HUES64 (cell line): Measurements from ENCODE around the gene TSSK2.
A peak's percentile ranks its signal among the peaks of the same experiment; 100 is the strongest.

ENCODE experiments used
- H3K27ac ChIP-seq: 2 replicates; pipeline ENCODE4 v1.7.0; 2013; ENCODE audit warnings: low read depth, low read length, inconsistent platforms
- H3K27me3 ChIP-seq: 2 replicates; pipeline ENCODE4 v1.6.1; 2013; ENCODE audit warnings: mild to moderate bottlenecking, low read length; ENCODE audit not compliant: insufficient read depth
- H3K36me3 ChIP-seq: 2 replicates; pipeline ENCODE4 v1.6.1; 2013; ENCODE audit warnings: mild to moderate bottlenecking, low read length; ENCODE audit not compliant: insufficient read depth
- H3K4me1 ChIP-seq: 2 replicates; pipeline ENCODE4 v1.6.1; 2013; ENCODE audit warnings: mild to moderate bottlenecking, low read length, moderate library complexity; ENCODE audit not compliant: insufficient read depth
- H3K4me3 ChIP-seq: 2 replicates; pipeline ENCODE4 v1.5.1; 2013; ENCODE audit warnings: mild to moderate bottlenecking, low read length, moderate library complexity
- H3K9ac ChIP-seq: 2 replicates; pipeline ENCODE4 v1.6.1; 2013; ENCODE audit warnings: mild to moderate bottlenecking, low read depth, low read length
- H3K9me3 ChIP-seq: 2 replicates; pipeline ENCODE4 v1.6.1; 2013; ENCODE audit warnings: low read depth, low read length; ENCODE audit not compliant: insufficient read depth
- WGBS: fragments of 150-250, 120-280 bp; methylation state at CpG from one replicate; pipeline ENCODE4 v1.1.7; 2013; ENCODE audit warnings: missing lambda C conversion rate; 5-methylcytosine and 5-hydroxymethylcytosine counted together

Gene TSSK2

GRCh38 chr22:19174106-19175025 lies 43.3 kb downstream of the TSSK2 start:
- Histone ChIP-seq H3K9me3 (no peaks in the 10 kb centered on the region), H3K4me3 (no peak overlapping the region), H3K27me3 (peaks cover 18% of the 10 kb centered on the region), H3K27ac (peak overlapping the region; percentile 81), H3K36me3 (peaks cover 18% of the 10 kb centered on the region), H3K9ac (peak overlapping the region; percentile 38; the same call in 1 of the 2 replicates), H3K4me1 (peaks cover 5% of the 10 kb centered on the region)
- WGBS = 69% methylated on average over 14 of the region's 14 CpGs

GRCh38 chr22:19175026-19175601 lies 44.0 kb downstream of the TSSK2 start:
- Histone ChIP-seq H3K27ac (peak overlapping the region; percentile 81), H3K36me3 (peaks cover 18% of the 10 kb centered on the region), H3K4me3 (no peak overlapping the region), H3K27me3 (peaks cover 10% of the 10 kb centered on the region), H3K4me1 (peaks cover 8% of the 10 kb centered on the region), H3K9ac (no peak overlapping the region), H3K9me3 (no peaks in the 10 kb centered on the region)
- WGBS = 84% methylated on average over 7 of the region's 7 CpGs

- no peak overlapping the region for H3K4me3 ChIP-seq
- 86% methylated on average over 21 of the region's 21 CpGs for WGBS
- H3K27me3 ChIP-seq = peaks cover 5% of the 10 kb centered on the region
- H3K4me1 ChIP-seq = peaks cover 8% of the 10 kb centered on the region
- peaks cover 18% of the 10 kb centered on the region for H3K36me3 ChIP-seq
- H3K9ac ChIP-seq = no peak overlapping the region
- peak overlapping the region; percentile 81; the same call in 1 of the 2 replicates for H3K27ac ChIP-seq
- H3K9me3 ChIP-seq = no peaks in the 10 kb centered on the region
Observed at GRCh38 chr22:19175602-19176174, 44.6 kb downstream of the TSSK2 start.

GRCh38 chr22:19176175-19176643 lies 45.1 kb downstream of the TSSK2 start:
- H3K36me3 ChIP-seq = peaks cover 18% of the 10 kb centered on the region
- 62% methylated on average over 12 of the region's 12 CpGs for WGBS
- no peaks in the 10 kb centered on the region for H3K27me3 ChIP-seq
- H3K4me3 ChIP-seq = no peak overlapping the region
- no peak overlapping the region; the same call in 1 of the 2 replicates for H3K9ac ChIP-seq
- peak overlapping the region; percentile 24; the same call in 1 of the 2 replicates for H3K27ac ChIP-seq
- peaks cover 8% of the 10 kb centered on the region for H3K4me1 ChIP-seq
- no peaks in the 10 kb centered on the region for H3K9me3 ChIP-seq

GRCh38 chr22:19176732-19177131 lies 45.6 kb downstream of the TSSK2 start:
- 85% methylated on average over 12 of the region's 12 CpGs for WGBS
- peaks cover 8% of the 10 kb centered on the region for H3K4me1 ChIP-seq

GRCh38 chr22:19177164-19178064 lies 46.3 kb downstream of the TSSK2 start:
- Histone ChIP-seq H3K27me3 (no peaks in the 10 kb centered on the region), H3K27ac (peak overlapping the region; percentile 25; the same call in 1 of the 2 replicates), H3K4me3 (peak overlapping the region; percentile 90), H3K9ac (peak overlapping the region; percentile 81), H3K9me3 (no peaks in the 10 kb centered on the region), H3K36me3 (peaks cover 18% of the 10 kb centered on the region), H3K4me1 (peaks cover 7% of the 10 kb centered on the region)
- 26% methylated on average over 55 of the region's 55 CpGs for WGBS

More at GRCh38 chr22:19176732-19177131, 45.6 kb downstream of the TSSK2 start:
- Histone ChIP-seq H3K9ac (no peak overlapping the region; the same call in 1 of the 2 replicates), H3K27me3 (no peaks in the 10 kb centered on the region), H3K9me3 (no peaks in the 10 kb centered on the region), H3K36me3 (peaks cover 18% of the 10 kb centered on the region), H3K27ac (peak overlapping the region; percentile 9; the same call in 1 of the 2 replicates), H3K4me3 (peak overlapping the region; percentile 90; the same call in 1 of the 2 replicates)

GRCh38 chr22:19178065-19178656 lies 47.1 kb downstream of the TSSK2 start:
- peak overlapping the region; percentile 90 for H3K4me3 ChIP-seq
- H3K9ac ChIP-seq = peak overlapping the region; percentile 81
- no peaks in the 10 kb centered on the region for H3K9me3 ChIP-seq
- WGBS = under 1% methylated on average over 80 of the region's 80 CpGs
- peaks cover 18% of the 10 kb centered on the region for H3K36me3 ChIP-seq
- H3K27ac ChIP-seq = peak overlapping the region; percentile 73
- H3K27me3 ChIP-seq = no peaks in the 10 kb centered on the region
- peaks cover 4% of the 10 kb centered on the region for H3K4me1 ChIP-seq

GRCh38 chr22:19178657-19179496 lies 47.8 kb downstream of the TSSK2 start, which contains the start of gene SLC25A1:
TSS of gene SLC25A1 (minus strand) at chr22:19178736. CDS start at chr22:19178673, 63 bp downstream.
- under 1% methylated on average over 86 of the region's 86 CpGs for WGBS
- peaks cover 4% of the 10 kb centered on the region; the same call in 1 of the 2 replicates for H3K4me1 ChIP-seq

GRCh38 chr22:19179497-19180048 lies 48.5 kb downstream of the TSSK2 start:
- Histone ChIP-seq H3K36me3 (peaks cover 12% of the 10 kb centered on the region; the same call in 1 of the 2 replicates), H3K27me3 (no peaks in the 10 kb centered on the region), H3K9ac (peak overlapping the region; percentile 80), H3K4me1 (peaks cover 4% of the 10 kb centered on the region; the same call in 1 of the 2 replicates), H3K27ac (no peak overlapping the region), H3K4me3 (peak overlapping the region; percentile 90), H3K9me3 (no peaks in the 10 kb centered on the region)
- WGBS = 48% methylated on average over 15 of the region's 15 CpGs

More at GRCh38 chr22:19178657-19179496, 47.8 kb downstream of the TSSK2 start, which contains the start of gene SLC25A1:
- Histone ChIP-seq H3K9ac (peak within 1 kb of the TSS; percentile 81), H3K4me3 (peak within 1 kb of the TSS; percentile 90), H3K27me3 (no peaks in the 10 kb centered on the region), H3K36me3 (peaks cover 12% of the 10 kb centered on the region), H3K27ac (peak within 1 kb of the TSS; percentile 73), H3K9me3 (no peaks in the 10 kb centered on the region)
